IPS-18a (cell line): ENCODE results near the gene APOL3.
"Not testable (repeated sequence)": the region's sequence is repeated elsewhere in the genome, so short reads cannot be mapped to it uniquely, and the experiment has no call there.

Experiments used
- H3K27ac ChIP-seq: one replicate; pipeline ENCODE4 v1.5.1; 2013; ENCODE audit warnings: low read length
- H3K27me3 ChIP-seq: one replicate; pipeline ENCODE4 v1.6.1; 2013; ENCODE audit warnings: mild to moderate bottlenecking, low read length; ENCODE audit not compliant: control insufficient read depth, insufficient read depth
- H3K36me3 ChIP-seq: one replicate; pipeline ENCODE4 v1.6.1; 2013; ENCODE audit warnings: low read depth, low read length; ENCODE audit not compliant: control insufficient read depth
- H3K4me1 ChIP-seq: one replicate; pipeline ENCODE4 v1.6.1; 2013; ENCODE audit warnings: low read depth, low read length; ENCODE audit not compliant: control insufficient read depth
- H3K4me3 ChIP-seq: one replicate; pipeline ENCODE4 v1.5.1; 2013; ENCODE audit warnings: low read length
- H3K9ac ChIP-seq: one replicate; pipeline ENCODE4 v1.6.1; 2013; ENCODE audit warnings: mild to moderate bottlenecking, low read length, moderate library complexity
- H3K9me3 ChIP-seq: one replicate; pipeline ENCODE4 v1.6.1; 2013; ENCODE audit warnings: low read depth, low read length; ENCODE audit not compliant: control insufficient read depth

APOL3 gene

GRCh38 chr22:36154423-36154945 lies 6.1 kb downstream of the APOL3 start:
- Histone ChIP-seq H3K27me3 (no peaks in the 10 kb centered on the region), H3K4me3 (no peak overlapping the region), H3K27ac (no peak overlapping the region), H3K9me3 (no peaks in the 10 kb centered on the region), H3K9ac (no peak overlapping the region), H3K4me1 (peaks cover 11% of the 10 kb centered on the region), H3K36me3 (no peaks in the 10 kb centered on the region)

GRCh38 chr22:36153501-36154422 lies 6.8 kb downstream of the APOL3 start:
- Histone ChIP-seq H3K4me1 (peaks cover 11% of the 10 kb centered on the region), H3K9ac (no peak overlapping the region), H3K4me3 (no peak overlapping the region), H3K9me3 (no peaks in the 10 kb centered on the region), H3K36me3 (no peaks in the 10 kb centered on the region), H3K27ac (no peak overlapping the region), H3K27me3 (no peaks in the 10 kb centered on the region)

- not testable (repeated sequence) for H3K9ac ChIP-seq, H3K27me3 ChIP-seq, H3K36me3 ChIP-seq, H3K9me3 ChIP-seq, H3K4me3 ChIP-seq, H3K27ac ChIP-seq
- peaks cover 11% of the 10 kb centered on the region for H3K4me1 ChIP-seq
Observed at GRCh38 chr22:36152821-36153220, 7.7 kb downstream of the APOL3 start.

GRCh38 chr22:36152088-36152487 lies 8.5 kb downstream of the APOL3 start:
- Histone ChIP-seq H3K9ac (no peak overlapping the region), H3K4me1 (peaks cover 7% of the 10 kb centered on the region), H3K9me3 (no peaks in the 10 kb centered on the region), H3K4me3 (no peak overlapping the region), H3K27ac (no peak overlapping the region), H3K36me3 (no peaks in the 10 kb centered on the region), H3K27me3 (no peaks in the 10 kb centered on the region)

GRCh38 chr22:36151006-36151595 lies 9.5 kb downstream of the APOL3 start:
- H3K9me3 ChIP-seq: no peaks in the 10 kb centered on the region
- H3K9ac ChIP-seq: no peak overlapping the region
- H3K27me3 ChIP-seq: no peaks in the 10 kb centered on the region
- no peak overlapping the region for H3K27ac ChIP-seq
- H3K4me1 ChIP-seq: peaks cover 1% of the 10 kb centered on the region
- H3K4me3 ChIP-seq: no peak overlapping the region
- H3K36me3 ChIP-seq: no peaks in the 10 kb centered on the region

- H3K27me3 ChIP-seq: no peaks in the 10 kb centered on the region
- no peak overlapping the region for H3K27ac ChIP-seq
- no peak overlapping the region for H3K9ac ChIP-seq
Observed at GRCh38 chr22:36149441-36149840, 11.1 kb downstream of the APOL3 start.

GRCh38 chr22:36148411-36148810 lies 12.1 kb downstream of the APOL3 start:
- Histone ChIP-seq H3K36me3 (no peaks in the 10 kb centered on the region), H3K27ac (no peak overlapping the region), H3K4me1 (peaks cover 11% of the 10 kb centered on the region), H3K4me3 (no peak overlapping the region), H3K9me3 (no peaks in the 10 kb centered on the region), H3K27me3 (no peaks in the 10 kb centered on the region), H3K9ac (no peak overlapping the region)

More at GRCh38 chr22:36149441-36149840, 11.1 kb downstream of the APOL3 start:
- Histone ChIP-seq H3K9me3 (no peaks in the 10 kb centered on the region), H3K4me3 (no peak overlapping the region), H3K36me3 (no peaks in the 10 kb centered on the region), H3K4me1 (peaks cover 11% of the 10 kb centered on the region)

GRCh38 chr22:36147196-36147791 lies 13.3 kb downstream of the APOL3 start:
- Histone ChIP-seq H3K27me3 (no peaks in the 10 kb centered on the region), H3K9me3 (no peaks in the 10 kb centered on the region), H3K9ac (no peak overlapping the region), H3K4me3 (no peak overlapping the region), H3K4me1 (peaks cover 11% of the 10 kb centered on the region), H3K27ac (no peak overlapping the region), H3K36me3 (no peaks in the 10 kb centered on the region)

- Histone ChIP-seq H3K4me3 (no peak overlapping the region), H3K9ac (no peak overlapping the region), H3K27me3 (no peaks in the 10 kb centered on the region), H3K9me3 (no peaks in the 10 kb centered on the region), H3K27ac (no peak overlapping the region), H3K4me1 (peaks cover 15% of the 10 kb centered on the region), H3K36me3 (no peaks in the 10 kb centered on the region)
Observed at GRCh38 chr22:36145881-36146280, 14.7 kb downstream of the APOL3 start.

GRCh38 chr22:36144886-36145541 lies 15.5 kb downstream of the APOL3 start:
- Histone ChIP-seq H3K36me3 (no peaks in the 10 kb centered on the region), H3K9me3 (no peaks in the 10 kb centered on the region), H3K9ac (no peak overlapping the region), H3K4me1 (peaks cover 18% of the 10 kb centered on the region), H3K4me3 (no peak overlapping the region), H3K27ac (no peak overlapping the region), H3K27me3 (no peaks in the 10 kb centered on the region)

- no peak overlapping the region for H3K9ac ChIP-seq
- H3K4me3 ChIP-seq: no peak overlapping the region
- H3K9me3 ChIP-seq: no peaks in the 10 kb centered on the region
- H3K27me3 ChIP-seq: no peaks in the 10 kb centered on the region
- H3K36me3 ChIP-seq: no peaks in the 10 kb centered on the region
- peaks cover 18% of the 10 kb centered on the region for H3K4me1 ChIP-seq
- no peak overlapping the region for H3K27ac ChIP-seq
Observed at GRCh38 chr22:36143956-36144355, 16.6 kb downstream of the APOL3 start.
